Mammary epithelial cell (primary cell): ENCODE results near the gene CFAP298.

Source experiments
- EZH2 ChIP-seq: IDR thresholded peaks from 2 replicates; pipeline ENCODE4 v1.6.1; 2012; ENCODE audit warnings: low read length, inconsistent platforms, borderline replicate concordance
- TF ChIP-seq, protein P1 (sequence below), 2 donors: IDR thresholded peaks in 1 of 2; conservative IDR thresholded peaks in 1 of 2; 2 replicates each; pipeline ENCODE4 v1.5.1; 2011 to 2012; ENCODE audit warnings: inconsistent platforms in 2 of 2, low read length in 2 of 2, mild to moderate bottlenecking in 2 of 2, control low read depth in 1 of 2, low read depth in 1 of 2; ENCODE audit not compliant: insufficient read depth in 1 of 2; ENCODE audit errors: extremely low read depth in 1 of 2

DNA sequence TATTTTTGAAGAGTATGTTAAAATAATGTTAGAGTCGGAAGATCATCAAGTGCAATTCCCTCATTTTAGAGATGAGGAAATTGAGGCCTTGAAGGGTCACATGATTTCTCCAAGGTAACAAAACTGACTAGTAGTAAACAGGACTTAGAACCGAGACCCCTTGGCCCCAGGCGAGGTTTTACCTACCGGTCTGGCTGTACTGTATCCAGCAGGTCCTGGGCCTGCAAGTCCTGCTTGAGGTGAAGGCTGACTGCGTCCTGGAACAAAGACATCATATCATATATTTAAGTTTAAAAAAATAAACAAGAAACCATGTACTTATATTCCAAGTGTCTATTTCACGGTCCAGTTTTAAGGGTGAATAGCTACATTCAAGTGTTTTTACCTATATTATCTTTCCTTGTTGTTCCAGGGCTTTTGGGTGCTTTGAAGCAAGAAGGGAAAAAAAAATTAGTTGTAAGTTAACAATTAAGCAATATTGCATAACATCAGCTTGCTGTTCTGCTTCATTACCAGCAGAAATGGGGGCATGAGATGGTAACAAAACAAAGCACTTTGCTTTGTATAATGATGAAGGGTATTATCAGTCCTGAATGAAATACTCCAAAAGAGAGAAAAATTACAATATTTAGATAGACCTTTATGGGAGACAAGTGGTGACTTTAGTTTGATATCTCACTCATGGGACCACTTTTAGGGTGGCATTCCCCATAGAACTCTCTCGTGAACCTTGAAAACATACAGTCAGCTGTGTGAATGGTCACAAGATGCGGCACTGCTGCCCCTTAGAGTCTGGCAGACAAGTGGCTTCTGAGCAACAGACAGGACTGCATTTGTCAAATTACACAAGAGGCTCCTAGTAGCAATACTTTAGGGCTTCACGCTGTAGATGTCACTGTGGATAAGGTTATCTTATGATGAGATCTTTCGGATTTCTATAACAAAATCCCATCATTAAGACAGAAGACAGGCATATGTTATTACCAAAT lies 29.8 kb upstream of the CFAP298 start:
- TF ChIP-seq, protein P1, sequence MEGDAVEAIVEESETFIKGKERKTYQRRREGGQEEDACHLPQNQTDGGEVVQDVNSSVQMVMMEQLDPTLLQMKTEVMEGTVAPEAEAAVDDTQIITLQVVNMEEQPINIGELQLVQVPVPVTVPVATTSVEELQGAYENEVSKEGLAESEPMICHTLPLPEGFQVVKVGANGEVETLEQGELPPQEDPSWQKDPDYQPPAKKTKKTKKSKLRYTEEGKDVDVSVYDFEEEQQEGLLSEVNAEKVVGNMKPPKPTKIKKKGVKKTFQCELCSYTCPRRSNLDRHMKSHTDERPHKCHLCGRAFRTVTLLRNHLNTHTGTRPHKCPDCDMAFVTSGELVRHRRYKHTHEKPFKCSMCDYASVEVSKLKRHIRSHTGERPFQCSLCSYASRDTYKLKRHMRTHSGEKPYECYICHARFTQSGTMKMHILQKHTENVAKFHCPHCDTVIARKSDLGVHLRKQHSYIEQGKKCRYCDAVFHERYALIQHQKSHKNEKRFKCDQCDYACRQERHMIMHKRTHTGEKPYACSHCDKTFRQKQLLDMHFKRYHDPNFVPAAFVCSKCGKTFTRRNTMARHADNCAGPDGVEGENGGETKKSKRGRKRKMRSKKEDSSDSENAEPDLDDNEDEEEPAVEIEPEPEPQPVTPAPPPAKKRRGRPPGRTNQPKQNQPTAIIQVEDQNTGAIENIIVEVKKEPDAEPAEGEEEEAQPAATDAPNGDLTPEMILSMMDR (conservative IDR thresholded peaks at IDR 0.05 in 1 of 2, IDR thresholded peaks at IDR 0.05 in 1 of 2; ENCODE audit: extremely low read depth in 1 of 2, insufficient read depth in 1 of 2, low read depth in 1 of 2, low read length in 2 of 2): no peak
- TF ChIP-seq EZH2: no peak
